ENCODE data around the gene LGR4.

Gene LGR4

GRCh38 chr11:27381238-27381666 lies 91.3 kb downstream of the LGR4 start:
- no peak for DNase-seq (ENCODE audit: low read depth in 2 of 2)

GRCh38 chr11:27380771-27381170 lies 91.8 kb downstream of the LGR4 start:
- no peak for DNase-seq (ENCODE audit: low read depth in 2 of 2)

GRCh38 chr11:27379449-27379848 lies 93.1 kb downstream of the LGR4 start:
- DNase-seq (ENCODE audit: low read depth in 2 of 2), result no peak

- DNase-seq (ENCODE audit: low read depth in 2 of 2), result no peak
These were observed 97.2 kb downstream of the LGR4 start for GRCh38 chr11:27375370-27375769.

- DNase-seq (ENCODE audit: low read depth in 2 of 2), result no peak
These were observed 98.6 kb downstream of the LGR4 start for GRCh38 chr11:27373856-27374602.

- no peak for DNase-seq (ENCODE audit: low read depth in 2 of 2)
These were observed 99.2 kb downstream of the LGR4 start for GRCh38 chr11:27373392-27373791.

- no peak for DNase-seq (ENCODE audit: low read depth in 2 of 2)
These were observed 100.4 kb downstream of the LGR4 start for GRCh38 chr11:27372164-27372563.

GRCh38 chr11:27371489-27371888 lies 101.1 kb downstream of the LGR4 start:
- no peak for DNase-seq (ENCODE audit: low read depth in 2 of 2)

GRCh38 chr11:27370374-27370773 lies 102.2 kb downstream of the LGR4 start:
- no peak for DNase-seq (ENCODE audit: low read depth in 2 of 2)

GRCh38 chr11:27367881-27368280 lies 104.7 kb downstream of the LGR4 start:
- DNase-seq (ENCODE audit: low read depth in 2 of 2), result no peak

GRCh38 chr11:27363576-27364117 lies 108.9 kb downstream of the LGR4 start:
- no peak for DNase-seq (ENCODE audit: low read depth in 2 of 2)

- peak; percentile 71 to 83 for DNase-seq (ENCODE audit: low read depth in 2 of 2)
These were observed 109.6 kb downstream of the LGR4 start, which contains the start of gene CCDC34 for GRCh38 chr11:27362749-27363575. Gene CCDC34 (minus strand): TSS chr11:27363215. CDS start chr11:27363194, 21 bp downstream.

- DNase-seq (ENCODE audit: low read depth in 2 of 2), result no peak
These were observed 110.8 kb downstream of the LGR4 start for GRCh38 chr11:27361649-27362431.

- DNase-seq (ENCODE audit: low read depth in 2 of 2), result no peak
These were observed 114.3 kb downstream of the LGR4 start for GRCh38 chr11:27358296-27358695.

- DNase-seq (ENCODE audit: low read depth in 2 of 2), result no peak
These were observed 115.3 kb downstream of the LGR4 start for GRCh38 chr11:27357250-27357649.

- no peak for DNase-seq (ENCODE audit: low read depth in 2 of 2)
These were observed 115.9 kb downstream of the LGR4 start for GRCh38 chr11:27356624-27357222.

- DNase-seq (ENCODE audit: low read depth in 2 of 2), result no peak
These were observed 117.0 kb downstream of the LGR4 start for GRCh38 chr11:27355575-27356104.

- DNase-seq (ENCODE audit: low read depth in 2 of 2), result no peak
These were observed 118.1 kb downstream of the LGR4 start for GRCh38 chr11:27354359-27354965.

- DNase-seq (ENCODE audit: low read depth in 2 of 2), result no peak
These were observed 118.8 kb downstream of the LGR4 start for GRCh38 chr11:27353593-27354358.

- DNase-seq (ENCODE audit: low read depth in 2 of 2), result no peak
These were observed 119.8 kb downstream of the LGR4 start for GRCh38 chr11:27352781-27353180.

Measured in activated CD4-positive, alpha-beta T cell treated with anti-CD3 and anti-CD28 coated beads for 24 hours (primary cell).